GM10248 (cell line): ENCODE measurements around the gene TMEM97.

ENCODE experiments used
- CTCF ChIA-PET: fragments of 300-600 bp; sonication (Branson Sonifier 250); formaldehyde crosslinking; extraction: SDS; loops from one replicate; lab custom pipeline; 2021; ENCODE audit warnings: antibody characterized with exemption; lab: Yijun Ruan, JAX
- POLR2A ChIA-PET: fragments of 350-650 bp; sonication (Branson Sonifier 250); formaldehyde crosslinking; extraction: SDS; loops from one replicate; lab custom pipeline; 2020; ENCODE audit warnings: antibody characterized with exemption; lab: Yijun Ruan, JAX
- DNase-seq: peaks from one replicate; pipeline ENCODE4 v3.0.0; 2012; ENCODE audit errors: extremely low spot score
- TF ChIP-seq, protein P1 (sequence below): IDR thresholded peaks from 2 replicates; pipeline ENCODE4 v1.5.1; 2012; ENCODE audit warnings: mild to moderate bottlenecking, low read depth; ENCODE audit errors: extremely low read depth, missing control alignments, control extremely low read depth

The TMEM97 gene

DNA sequence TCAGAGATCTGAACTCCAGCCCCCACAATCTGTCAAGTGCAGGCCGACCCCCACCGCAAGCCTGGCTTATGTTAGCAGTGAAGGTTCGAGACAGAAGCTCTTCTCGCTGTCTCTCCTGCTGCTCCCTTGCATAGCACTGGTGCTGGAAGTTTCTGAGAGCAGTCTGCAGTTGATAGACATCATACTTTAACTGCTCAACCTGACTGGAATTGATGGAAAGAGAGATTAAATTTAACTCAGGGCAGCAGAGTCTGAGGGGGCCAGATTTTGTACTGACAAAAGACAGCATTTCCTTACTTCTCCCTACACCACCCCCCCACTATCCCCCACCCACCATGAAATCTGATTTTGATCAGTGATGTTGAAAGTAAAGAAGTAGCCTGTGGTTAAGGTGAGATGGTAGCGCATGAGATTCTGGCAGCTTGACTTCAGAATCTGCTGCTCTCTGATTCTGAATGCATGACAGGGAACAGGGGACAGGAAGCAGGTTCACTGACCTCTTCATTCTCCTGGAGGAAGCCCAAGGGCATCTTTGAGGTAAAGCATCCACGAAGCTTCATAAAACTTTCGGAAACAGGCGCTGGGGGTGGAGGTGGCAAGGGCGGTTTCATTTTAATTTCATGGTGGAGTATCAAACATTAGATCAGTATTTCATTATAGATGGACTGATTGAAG is 44.3 kb upstream of the TMEM97 start:
- ChIA-PET POLR2A (no interaction called here), CTCF (interaction anchor here (0.8 to 6.1 kb wide), 2 partner anchors 23 kb away, joined by 5 to 35 read pairs; no protein-coding TSS in a partner anchor)
- DNase-seq: no peak
- TF ChIP-seq, protein P1, sequence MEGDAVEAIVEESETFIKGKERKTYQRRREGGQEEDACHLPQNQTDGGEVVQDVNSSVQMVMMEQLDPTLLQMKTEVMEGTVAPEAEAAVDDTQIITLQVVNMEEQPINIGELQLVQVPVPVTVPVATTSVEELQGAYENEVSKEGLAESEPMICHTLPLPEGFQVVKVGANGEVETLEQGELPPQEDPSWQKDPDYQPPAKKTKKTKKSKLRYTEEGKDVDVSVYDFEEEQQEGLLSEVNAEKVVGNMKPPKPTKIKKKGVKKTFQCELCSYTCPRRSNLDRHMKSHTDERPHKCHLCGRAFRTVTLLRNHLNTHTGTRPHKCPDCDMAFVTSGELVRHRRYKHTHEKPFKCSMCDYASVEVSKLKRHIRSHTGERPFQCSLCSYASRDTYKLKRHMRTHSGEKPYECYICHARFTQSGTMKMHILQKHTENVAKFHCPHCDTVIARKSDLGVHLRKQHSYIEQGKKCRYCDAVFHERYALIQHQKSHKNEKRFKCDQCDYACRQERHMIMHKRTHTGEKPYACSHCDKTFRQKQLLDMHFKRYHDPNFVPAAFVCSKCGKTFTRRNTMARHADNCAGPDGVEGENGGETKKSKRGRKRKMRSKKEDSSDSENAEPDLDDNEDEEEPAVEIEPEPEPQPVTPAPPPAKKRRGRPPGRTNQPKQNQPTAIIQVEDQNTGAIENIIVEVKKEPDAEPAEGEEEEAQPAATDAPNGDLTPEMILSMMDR: no peak

DNA sequence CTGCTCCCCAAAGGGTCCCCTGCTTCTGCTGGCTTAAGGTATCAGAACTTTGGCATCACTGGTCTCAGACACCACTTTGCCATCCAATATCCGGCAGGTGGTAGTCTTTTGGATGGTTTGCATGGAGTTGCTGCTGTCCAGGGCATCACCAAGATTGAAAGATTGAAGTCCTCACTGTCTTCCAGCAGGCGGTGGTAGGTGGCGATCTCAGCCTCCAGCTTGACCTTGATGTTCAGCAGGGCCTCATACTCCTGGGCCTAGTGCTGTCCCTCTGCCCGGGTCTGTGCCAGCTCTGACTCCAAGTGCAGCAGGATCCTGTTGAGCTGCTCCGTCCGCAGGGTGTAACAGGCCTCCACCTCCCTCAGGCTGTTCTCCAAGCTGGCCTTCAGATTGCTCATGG is 43.0 kb upstream of the TMEM97 start:
- POLR2A ChIA-PET: interaction anchor here (0.6 kb wide), 1 partner anchor 70 kb away, joined by 3 read pairs; no protein-coding TSS in a partner anchor

DNA sequence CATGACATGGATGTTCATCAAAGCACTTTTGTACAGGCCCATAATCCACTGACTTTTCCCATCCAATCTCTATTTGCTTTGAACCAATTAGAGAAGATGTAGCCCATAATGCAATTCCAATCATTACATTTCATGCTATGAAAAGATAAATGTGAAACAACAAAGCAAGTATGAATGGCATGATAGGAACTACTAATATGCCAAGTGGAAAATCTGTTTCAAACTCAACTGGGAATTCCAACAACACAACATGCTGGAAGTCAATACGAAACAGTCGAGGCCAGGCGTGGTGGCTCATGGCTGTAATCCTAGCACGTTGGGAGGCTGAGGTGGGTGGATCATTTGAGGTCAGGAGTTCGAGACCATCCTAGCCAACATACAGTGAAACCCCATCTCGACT is 39.6 kb upstream of the TMEM97 start:
- ChIA-PET POLR2A (no interaction called here), CTCF (interaction anchor here (1.4 to 3.5 kb wide), 3 partner anchors 27 to 38 kb away, joined by 3 to 23 read pairs (median 5); no protein-coding TSS in a partner anchor)
- TF ChIP-seq, protein P1: no peak
- no peak for DNase-seq

More for the DNA sequence above, 43.0 kb upstream of the TMEM97 start:
- DNase-seq: no peak
- TF ChIP-seq, protein P1: no peak
- CTCF ChIA-PET: interaction anchor here (0.8 to 3.5 kb wide), 6 partner anchors 10 to 42 kb away, joined by 3 to 23 read pairs (median 5); no protein-coding TSS in a partner anchor

DNA sequence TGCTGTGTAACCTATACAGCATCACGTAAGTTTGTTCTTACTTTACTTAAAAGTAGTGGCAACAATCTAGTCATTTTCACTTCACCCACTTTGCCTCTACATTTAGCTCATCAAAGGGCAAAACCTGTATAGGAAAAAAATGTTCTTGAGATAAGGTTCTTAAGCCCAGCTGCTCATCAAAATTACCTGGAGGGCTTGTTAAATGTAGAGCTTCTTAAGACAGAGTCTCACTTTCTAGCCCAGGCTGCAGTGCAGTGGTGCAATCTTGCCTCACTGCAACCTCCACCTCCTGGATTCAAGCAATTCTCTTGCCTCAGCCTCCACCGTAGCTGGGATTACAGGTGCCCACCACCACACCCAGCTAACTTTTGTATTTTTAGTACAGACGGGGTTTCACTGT is 38.2 kb upstream of the TMEM97 start:
- CTCF ChIA-PET: interaction anchor here (0.7 to 2.1 kb wide), 8 partner anchors 10 to 47 kb away, joined by 3 to 8 read pairs (median 4); no protein-coding TSS in a partner anchor
- DNase-seq: no peak
- TF ChIP-seq, protein P1: no peak
- POLR2A ChIA-PET: no interaction called here

DNA sequence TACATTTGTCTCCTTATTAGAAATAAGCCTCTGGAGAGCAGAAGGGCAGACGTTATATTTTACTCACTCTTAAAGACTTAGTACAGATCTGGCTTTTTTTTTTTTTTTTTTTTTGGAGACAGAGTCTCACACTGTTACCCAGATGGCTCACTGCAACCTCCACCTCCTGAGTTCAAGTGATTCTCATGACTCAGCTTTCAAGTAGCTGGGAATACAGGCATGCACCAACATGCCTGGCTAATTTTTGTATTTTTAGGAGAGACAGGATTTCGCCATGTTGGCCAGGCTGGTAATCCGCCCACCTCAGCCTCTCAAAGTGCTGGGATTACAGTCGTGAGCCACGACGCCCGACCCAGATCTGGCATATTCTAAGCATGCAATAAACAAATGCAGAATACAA is 36.4 kb upstream of the TMEM97 start:
- no peak for DNase-seq
- POLR2A ChIA-PET: no interaction called here
- TF ChIP-seq, protein P1: no peak
- CTCF ChIA-PET: no interaction called here

DNA sequence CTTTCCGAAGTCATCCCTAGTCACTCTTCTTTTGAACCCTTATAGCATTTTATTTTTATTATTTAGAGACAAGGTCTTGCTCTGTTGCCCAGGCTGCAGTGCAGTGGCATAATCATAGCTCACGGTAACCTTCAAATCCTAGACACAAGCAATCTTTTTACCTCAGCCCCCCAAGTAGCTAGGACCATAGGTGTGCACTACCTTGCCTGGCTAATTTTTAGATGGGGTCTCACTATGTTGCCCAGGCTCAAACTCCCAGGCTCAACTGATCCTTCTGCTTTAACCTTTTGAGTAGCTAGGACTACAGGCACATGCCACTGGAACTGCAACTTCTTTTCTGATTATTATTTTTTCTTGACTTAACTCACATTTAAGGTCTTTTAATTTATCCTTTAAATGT is 33.0 kb upstream of the TMEM97 start:
- ChIA-PET POLR2A (no interaction called here), CTCF (interaction anchor here (1.1 to 1.8 kb wide), 5 partner anchors 8 to 530 kb away, joined by 3 to 5 read pairs (median 3); no protein-coding TSS in a partner anchor)
- TF ChIP-seq, protein P1: no peak
- no peak for DNase-seq
